ENCODE data around the gene SEPTIN6.

The SEPTIN6 gene

DNA sequence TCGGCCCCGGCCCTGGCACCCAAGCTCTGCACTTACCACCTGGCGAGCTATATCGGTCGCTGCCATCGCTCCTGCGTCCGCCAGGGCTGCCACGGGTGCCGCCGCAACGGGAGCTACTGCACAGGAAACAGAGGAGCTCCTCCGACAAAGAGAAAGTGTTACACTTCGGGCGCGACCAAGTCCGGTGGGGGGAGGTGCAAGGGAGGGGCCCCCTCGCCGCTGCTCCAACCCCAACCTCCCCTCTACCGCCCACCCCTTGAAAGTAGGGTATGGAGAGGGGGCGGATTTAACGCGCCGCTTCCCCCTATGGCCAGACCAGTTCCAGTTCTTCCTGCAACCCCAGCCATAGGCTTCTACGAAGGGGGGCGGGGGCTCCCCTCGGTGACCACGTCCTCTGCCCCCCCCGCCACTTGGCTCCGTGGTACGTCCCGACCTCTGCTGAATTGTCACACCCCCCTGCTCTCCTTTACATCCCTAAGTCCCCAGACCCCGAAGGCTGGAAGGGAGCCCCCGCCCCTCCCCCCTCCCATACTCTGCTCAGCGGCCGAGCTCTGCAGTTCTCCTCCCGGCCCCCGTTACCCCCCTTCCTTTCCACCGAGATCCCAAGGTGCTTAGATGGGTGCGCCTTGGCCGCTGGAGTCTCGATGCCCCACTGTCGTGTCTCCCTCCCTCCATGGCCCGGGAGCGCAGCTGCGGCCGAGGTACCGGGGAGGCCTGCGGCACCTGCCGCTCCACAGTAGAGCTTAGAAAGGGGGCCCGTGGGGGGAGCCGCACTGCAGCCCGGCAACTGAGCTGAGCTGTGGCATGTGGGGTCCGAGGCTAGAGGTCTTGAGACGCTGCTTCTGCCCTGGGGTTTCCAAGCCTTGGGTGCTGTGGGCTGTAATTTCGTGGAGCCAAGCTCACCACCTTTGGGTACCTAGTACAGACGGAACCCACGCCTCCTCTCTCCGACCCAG, at the start of gene SEPTIN6:
SEPTIN6 (minus strand) TSS at position 129 of the 956 bp plus-strand sequence; CDS start at position 66, 63 bp downstream.
- peak; percentile 71 to 95 (median 90) for DNase-seq

DNA sequence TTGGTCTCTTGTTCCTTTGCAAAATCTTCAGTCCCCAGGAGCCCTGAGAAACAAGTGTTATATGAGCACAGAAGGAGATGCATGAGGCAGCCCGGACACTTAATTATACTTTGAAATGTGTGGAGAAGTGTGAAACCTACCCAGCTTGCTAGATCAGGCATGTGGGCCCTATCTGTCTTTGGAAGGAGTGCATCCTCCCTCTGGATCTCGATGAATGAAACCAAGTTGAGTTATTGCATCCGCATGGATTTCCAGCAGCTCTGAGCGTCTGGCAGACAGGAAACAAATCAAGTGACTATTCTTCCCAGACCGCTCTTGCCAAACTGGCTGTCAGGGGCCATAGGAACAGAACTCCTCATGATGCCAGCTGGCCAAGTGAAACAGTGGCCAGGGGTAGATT, 45.8 kb upstream of the SEPTIN6 start:
- no peak for DNase-seq

DNA sequence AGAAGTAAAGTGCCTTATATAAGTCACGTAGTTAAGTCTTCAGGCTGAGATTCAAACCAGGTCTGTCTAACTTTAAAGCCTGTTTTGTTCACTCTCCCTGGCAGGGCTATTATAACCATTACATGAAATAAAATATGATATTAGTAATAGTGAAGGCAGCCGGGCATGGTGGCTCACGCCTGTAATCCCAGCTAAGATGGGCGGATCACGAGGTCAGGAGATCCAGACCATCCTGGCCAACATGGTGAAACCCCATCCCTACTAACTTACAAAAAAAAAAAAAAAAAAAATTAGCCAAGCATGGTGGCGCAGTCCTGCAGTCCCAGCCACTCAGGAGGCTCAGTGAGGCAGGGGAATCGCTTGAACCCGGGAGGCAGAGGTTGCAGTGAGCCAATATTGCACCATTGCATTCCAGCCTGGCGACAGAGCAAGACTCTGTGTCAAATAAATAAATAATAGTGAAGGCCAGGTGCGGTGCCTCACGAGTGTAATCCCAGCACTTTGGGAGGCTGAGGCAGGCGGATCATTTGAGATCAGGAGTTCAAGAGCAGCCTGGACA, 43.3 kb upstream of the SEPTIN6 start:
- no peak for DNase-seq

DNA sequence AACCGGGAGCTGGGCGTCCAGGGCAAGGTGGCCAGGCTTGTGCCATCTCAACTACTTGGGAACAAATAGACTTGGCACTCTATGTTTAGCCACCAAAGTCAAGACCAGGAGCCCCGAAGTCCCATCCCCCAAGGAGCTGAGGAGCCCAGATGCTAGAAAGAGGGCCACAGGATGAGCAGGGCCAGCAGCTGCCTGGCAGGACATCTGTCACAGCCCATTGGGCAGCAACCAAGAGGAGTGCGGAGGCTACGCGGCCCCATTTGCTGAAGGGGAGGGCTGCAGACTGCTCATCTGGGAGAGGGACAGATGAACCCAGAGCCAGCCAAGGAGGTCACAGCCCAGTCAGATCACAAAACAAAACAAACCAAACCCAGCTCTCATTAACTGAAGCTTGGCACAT, 42.5 kb upstream of the SEPTIN6 start:
- no peak for DNase-seq

DNA sequence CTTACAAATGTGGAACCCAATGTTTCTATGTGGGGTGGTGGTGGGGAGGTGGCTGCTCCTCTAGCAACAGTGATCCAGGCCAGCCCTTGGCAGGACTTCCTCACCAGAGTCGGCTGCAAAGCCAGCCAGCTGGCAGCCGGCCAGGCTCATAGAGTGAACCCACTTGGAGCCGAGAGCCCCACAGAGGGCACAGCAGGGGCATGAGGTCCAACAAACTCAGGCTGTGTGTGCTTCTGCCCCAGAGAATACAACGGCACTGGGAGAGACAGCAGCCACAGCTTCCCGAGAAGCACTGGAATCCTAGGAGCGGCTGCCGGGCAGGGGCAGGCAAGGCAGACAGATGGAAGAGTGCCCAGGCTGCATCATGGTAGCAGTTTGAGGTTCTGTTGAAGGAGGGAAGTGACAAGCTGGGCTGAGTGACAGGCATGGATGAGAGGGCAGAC, 42.0 kb upstream of the SEPTIN6 start:
- DNase-seq = no peak

DNA sequence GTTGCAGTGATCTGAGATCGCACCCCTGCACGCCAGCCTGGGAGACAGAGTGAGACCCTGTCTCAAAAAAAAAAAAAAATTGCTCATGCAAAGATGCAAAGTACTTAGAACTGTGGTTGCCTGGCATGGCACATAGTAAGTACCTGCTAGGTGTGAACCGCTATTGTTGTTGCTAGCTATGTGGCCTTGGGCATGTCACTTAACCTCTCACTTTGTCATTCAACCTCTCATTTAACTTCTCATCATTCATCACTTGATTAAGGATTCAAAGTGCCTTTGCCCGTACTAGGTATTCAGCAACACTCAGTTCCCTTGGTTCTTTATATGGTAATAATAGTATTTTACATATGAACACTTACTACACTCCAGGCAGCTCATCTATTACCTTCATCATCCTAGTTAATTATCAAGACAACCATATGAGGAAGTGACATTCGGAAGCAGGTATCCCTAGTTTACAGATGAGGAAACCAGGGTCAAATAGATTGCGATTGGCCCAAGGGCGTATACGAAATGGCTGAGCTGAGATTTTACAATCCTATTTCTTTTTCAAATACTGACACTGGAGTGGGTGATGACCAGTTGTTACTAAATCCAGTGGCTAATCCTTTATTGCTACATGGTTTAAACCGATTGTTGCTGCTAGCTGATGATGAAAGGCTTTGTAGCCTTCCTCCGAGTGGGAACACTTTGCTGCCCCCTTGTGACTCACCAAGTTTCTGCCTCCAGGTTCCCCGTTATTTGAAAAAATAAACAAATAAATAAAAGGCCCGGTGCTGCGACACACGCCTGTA, 36.6 kb upstream of the SEPTIN6 start:
- peak; percentile 31 to 80 (median 52) for DNase-seq

DNA sequence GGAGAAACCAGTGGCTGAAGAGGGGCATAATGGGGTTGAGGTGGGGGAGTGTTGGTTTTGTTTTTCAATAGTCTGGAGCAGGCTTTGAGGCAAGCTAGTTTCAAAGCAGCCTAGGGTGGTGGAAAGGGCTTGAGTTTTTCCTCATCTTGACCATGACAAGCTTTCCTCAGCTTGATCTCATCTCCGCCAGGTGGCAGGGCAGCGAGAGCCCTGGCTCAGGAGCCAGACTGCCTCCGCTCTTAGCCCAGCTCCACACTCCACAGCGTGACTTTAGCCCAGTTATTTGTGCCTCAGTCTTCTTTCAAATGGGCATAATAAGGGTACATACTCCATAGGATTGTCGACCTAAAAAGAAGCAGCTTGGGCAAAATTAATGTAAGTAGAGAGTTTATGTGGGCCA, 35.5 kb upstream of the SEPTIN6 start:
- no peak for DNase-seq

DNA sequence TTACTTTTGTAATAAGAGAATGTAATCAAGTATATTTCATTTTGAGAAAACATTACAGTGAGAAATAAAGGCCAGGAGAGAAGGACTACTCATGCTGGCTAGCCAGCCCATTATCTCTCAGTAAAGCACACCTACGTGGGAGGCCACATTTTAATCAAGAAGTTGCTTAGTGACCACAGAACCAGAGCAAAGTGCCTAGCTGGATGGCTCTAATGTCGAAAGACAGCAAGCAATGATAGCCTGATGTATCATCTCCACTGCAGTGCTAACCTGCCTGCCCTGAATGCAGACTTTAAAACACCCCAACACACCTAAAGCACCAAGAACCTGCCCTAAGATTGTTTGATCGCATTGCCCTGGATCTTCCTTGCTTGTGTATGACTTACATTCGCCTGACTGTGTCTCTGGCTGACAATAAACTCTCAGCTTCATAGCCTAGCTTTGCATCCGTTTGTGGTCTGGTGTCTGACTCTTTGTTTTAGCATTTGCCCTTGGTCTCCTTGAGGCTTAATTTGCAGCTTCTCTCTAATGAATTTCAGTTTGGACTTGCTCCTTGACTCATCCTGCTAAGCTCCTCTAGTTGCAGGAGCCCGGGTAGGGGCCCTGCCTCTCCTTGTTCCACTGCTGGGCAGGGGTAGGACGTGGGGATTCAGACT, 34.1 kb upstream of the SEPTIN6 start:
- peak in 3 of 6 experiments; percentile 15 to 46 (median 31) for DNase-seq

DNA sequence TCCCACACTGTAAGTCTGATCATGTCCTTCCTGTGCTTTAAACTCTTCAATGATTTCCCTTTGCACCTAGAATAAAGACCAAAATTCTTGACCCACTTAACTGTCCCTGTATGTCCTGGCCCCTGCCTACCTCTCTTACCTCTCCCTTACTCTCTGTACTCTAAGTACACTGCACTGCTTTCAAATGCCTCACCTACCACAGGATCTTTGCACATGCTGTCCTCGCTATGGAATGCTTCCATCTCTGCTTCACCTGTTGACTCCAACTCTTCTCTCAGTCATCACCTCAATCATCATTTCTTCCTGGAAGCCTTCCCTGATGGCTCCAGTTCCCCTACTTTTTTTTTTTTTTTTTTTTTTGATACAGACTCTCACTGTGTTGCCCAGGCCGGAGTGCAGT, 29.0 kb upstream of the SEPTIN6 start:
- DNase-seq = no peak

DNA sequence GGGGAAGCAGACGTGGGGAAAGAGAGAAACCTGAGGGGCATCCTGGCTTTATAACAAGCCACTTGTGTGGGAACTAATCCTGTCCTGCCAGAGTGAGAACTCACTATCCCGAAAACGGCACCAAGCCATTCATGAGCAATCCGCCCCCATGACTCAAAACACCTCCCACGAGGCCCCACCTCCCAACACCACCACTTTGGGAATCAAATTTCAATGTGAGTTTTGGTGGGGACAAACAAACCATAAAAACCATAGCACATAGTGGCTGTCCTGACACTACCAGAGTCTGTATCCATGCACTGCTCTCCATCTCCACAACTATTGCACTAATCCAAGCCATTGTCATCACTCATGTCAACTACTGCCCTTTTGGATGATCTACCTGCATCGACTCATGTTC, 28.5 kb upstream of the SEPTIN6 start:
- DNase-seq = no peak

DNA sequence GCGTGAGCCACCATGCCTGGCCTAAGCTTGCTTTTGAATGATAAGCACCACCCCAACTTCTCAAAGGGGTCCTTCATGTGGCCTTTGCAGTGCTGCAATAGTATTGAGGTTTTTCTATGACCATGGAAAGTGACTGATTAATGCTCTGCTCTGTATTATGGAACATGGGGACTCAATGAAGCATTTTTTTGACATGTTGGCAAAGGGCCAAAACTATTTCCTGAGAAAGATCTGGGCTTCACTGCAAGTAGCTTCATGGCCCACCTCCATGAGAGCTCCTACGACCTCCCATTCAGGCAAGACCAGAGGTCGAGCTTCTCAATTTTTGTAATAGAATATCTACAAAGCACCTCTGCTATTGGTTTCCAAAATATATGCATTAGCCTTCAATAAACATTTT, 16.7 kb upstream of the SEPTIN6 start:
- no peak for DNase-seq

DNA sequence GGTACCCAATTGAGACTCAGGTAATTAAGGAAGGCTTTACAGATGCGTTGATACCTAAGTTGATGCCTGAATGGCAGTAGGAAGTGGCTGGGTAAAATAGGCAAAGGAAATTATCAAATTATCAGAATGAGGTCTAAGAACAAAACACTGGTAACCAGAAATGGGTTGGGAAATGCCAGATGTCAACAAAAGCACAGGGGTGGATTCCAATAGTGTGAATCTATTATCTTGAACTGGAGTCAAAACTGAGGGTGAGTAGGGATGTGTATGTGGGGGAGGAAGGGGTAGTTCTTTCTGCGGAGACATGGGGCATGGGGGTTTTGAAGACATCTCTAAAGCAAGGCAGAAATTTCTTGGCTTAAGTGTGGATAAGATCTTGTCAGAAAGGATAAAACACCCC, 16.0 kb upstream of the SEPTIN6 start:
- DNase-seq = no peak

DNA sequence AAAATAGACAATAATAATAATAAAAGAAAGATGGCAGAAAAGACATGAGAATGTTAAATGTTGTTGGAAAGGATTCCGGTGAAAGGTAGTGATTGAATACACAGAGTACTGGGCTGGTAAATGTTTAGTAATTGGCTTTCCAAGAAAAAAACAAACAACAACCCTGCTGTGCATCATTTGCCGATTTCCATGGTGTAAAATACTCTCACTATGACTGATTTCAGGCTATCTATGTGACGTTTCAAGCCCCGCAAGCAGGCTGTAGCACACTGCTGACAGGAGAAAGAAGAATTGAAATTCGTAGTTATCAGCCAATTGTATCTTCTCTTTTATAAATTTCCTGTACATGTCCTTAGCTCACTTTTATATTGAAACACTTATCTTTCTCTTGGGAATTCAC, 13.6 kb upstream of the SEPTIN6 start:
- no peak for DNase-seq

DNA sequence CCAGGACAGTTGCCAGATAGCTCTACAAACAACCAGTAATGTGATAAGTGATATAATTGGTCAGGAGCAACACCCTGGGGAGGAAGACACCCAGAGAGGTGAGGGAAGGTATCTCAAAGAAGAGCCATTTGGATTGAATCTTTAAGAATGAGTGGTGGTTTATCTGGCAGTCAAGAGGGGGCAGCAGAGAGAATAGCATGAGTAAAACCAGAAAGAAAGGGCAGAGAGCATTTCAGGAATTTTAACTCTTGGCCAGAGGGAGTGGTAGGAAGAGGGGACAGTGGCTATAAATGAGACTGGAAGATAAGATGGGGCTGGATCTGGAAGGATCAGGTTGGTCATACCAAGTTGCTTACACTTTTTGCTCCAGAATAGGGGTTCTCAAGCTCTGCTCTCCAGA, 5.9 kb upstream of the SEPTIN6 start:
- peak in 3 of 6 experiments; percentile 12 to 46 (median 33) for DNase-seq

DNA sequence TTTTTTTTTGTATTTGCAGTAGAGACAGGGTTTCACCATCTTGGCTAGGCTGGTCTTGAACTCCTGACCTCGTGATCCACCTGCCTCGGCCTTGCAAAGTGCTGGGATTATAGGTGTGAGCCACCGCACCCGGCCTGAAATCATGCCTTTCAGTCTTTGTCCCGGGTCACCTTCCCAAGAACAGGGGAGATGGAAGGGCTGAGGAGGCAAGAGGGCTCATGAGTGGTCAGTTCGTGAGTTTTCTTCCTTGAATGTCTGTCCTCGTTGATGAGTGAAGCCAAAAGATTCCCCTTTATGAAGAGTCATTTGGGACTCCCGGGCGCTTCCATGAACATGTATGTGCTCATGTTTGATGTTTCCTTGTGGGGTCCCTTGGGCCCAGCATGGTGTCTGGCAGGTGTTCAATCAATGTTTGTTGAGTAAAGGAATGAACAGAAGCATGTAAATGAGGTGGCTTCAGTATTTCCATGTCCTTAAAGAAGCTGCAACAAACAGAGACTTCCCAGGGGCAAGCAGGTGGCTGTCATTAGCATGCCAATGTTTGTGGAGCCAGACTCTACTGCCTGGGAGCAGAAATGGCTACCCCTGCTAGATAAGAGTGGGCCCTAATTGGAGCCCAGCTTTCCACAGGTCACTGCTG, 3.4 kb upstream of the SEPTIN6 start:
- no peak for DNase-seq

DNA sequence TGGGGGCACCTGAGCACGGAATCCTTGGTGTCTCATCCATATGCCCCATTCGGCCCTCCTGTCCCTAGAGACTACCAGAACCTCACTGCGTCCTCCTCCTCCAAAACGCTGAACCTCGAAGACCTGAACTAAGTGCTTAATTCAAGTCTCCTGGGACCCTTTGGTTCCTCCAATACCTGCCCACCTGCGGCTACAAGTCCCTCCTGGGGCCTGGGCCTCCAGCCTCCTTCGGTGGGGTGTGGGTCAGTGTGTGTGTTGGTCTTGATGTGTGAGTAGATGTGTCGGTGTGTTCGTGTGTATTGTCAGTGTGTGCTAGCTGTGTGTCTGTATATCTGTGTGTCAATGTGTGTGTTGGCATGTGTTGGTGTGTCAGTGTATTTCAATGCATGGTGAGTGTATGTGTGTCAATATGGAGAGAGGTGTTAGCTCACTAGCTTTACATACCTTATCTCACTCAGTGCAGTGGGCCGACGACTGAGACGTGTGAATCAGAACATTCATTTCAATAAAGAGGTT, 2.6 kb upstream of the SEPTIN6 start:
- DNase-seq = no peak

DNA sequence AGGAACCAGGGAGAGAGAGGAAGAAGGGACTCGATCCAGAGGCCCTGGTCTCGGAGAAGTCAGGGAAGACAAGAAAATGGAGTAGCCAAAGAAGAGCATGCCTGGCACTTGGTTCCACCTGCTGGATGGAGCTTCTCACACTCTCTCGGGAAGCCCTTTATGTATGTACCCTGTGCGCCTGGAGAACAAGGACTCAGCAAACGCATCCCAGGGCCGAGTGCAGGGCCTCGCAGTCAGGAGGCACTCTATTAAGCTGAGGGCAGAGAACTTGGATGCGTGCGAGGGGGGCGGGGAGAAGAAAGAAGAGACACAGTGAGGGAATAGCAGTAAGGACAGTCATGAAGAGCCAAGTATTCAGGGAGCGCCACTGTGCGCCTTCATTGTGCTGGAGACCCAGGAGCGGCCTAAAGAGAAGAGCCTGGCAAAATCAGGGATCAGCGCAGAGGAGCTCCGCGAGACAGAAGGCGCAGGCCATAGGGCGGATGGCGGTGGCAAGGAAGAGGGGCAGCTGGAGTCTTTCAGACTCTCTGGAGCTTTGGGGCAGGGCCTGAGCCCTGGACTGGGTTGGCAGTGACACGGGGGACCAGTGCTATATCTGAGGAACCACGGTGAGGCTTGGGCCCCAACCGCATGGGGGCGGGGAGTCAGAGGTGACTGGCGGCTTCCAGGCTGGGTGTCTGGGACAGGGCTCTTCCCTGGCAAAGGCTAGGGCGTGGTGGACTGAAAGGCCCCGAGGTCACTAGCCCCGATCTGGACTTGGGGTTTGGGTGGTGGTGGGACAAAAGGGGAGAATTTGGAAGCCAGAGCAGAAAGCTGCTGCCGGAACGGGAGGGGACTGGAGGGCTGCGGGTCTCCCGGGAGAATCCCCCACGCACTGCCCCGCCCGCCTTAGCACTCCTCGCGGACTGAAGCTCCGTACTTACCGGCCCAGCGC, 1.9 kb upstream of the SEPTIN6 start:
- peak in 1 of 6 experiments; percentile 12 for DNase-seq

DNA sequence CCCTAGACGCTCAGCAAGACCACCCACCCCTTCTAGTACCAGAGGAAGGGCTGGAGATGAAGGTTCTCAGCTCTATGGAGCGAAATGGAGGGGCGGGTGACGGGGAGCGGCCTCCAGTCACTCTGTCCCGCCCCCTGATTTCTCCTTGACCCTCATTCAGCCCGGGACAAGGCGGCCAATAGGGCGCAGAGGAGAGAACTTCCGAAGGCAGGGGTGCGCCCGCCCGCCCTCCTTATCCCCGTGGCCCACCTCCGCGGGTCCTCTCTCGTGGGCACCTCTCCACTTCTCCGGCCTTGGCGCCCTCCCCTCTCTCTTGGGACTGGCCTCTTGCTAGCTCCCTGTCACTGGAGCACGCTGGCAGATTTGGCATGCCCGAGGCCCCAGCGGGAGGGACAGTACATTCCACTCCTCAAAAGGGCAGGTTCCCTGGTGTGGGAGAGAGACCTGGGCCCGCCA, 1.1 kb upstream of the SEPTIN6 start:
- peak in 1 of 6 experiments; percentile 18 for DNase-seq

DNA sequence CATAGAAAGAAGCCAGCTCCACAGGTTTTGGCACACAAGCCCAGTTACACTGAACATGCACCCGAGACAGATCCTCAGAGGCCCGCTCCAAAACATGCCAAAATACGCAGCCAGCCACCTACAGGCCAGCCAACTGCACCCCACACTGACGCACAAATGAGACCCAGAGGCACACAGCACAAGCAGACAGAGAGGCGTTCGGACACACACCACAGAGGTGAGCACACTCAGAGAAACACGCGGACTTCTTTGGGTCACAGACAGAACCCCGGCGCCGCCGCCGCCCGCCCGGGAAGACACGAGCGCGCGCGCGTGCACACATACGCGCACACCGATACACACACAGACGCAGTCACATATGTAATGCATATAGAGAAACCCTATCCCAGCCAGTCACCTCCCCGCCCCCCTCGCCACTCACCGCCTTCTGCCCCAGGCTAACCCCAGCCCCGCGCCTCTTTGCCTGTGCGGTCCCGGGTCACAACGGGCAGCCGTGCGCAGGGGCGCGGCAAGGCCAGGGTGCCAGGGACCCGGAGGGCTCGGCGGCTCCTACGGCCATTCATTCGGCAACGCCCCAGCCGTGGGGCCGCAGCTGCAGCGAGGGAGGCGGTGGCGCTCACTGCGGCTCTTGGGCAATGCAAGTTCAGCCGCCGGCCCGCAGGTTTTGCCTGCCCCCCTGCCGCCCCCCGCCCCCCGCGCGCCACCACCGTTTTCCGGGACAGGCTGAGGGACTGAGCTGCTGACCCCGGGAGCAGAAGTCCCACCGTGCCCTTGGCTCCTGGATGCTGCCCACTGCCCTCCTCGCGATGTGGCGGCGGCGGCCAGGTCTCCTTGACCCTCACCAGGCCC, 553 bp downstream of the SEPTIN6 start:
- DNase-seq = peak; percentile 52 to 81 (median 66)
